Mesenchymal stem cell (in vitro differentiated cells and primary cell): Measurements from ENCODE around the gene SLC39A9.

ENCODE experiments used
- DNase-seq: peaks from one replicate; pipeline ENCODE4 v3.0.0-alpha.2; 2013
- H2AFZ ChIP-seq: one replicate; pipeline ENCODE4 v1.6.1; 2013; ENCODE audit warnings: low read depth, mild to moderate bottlenecking, control low read depth, inconsistent platforms, low read length, moderate library complexity
- H2AK5ac ChIP-seq: 2 replicates; pipeline ENCODE4 v1.6.1; 2013; ENCODE audit warnings: low read length, moderate library complexity, mild to moderate bottlenecking, inconsistent platforms; ENCODE audit not compliant: severe bottlenecking
- H2BK120ac ChIP-seq: one replicate; pipeline ENCODE4 v1.6.1; 2013; ENCODE audit warnings: low read depth, mild to moderate bottlenecking, inconsistent platforms, low read length, moderate library complexity
- H2BK12ac ChIP-seq, 2 experiments: one replicate each; pipeline ENCODE4 v1.6.1; 2013; ENCODE audit warnings: inconsistent platforms in 2 of 2, low read length in 2 of 2, mild to moderate bottlenecking in 2 of 2, moderate library complexity in 2 of 2, control low read depth in 1 of 2
- H2BK15ac ChIP-seq: one replicate; pipeline ENCODE4 v1.6.1; 2013; ENCODE audit warnings: mild to moderate bottlenecking, low read depth, inconsistent platforms; ENCODE audit not compliant: poor library complexity, severe bottlenecking
- H2BK5ac ChIP-seq: 2 replicates; pipeline ENCODE4 v1.6.1; 2013; ENCODE audit warnings: low read depth, mild to moderate bottlenecking, low read length, control low read depth, inconsistent platforms; ENCODE audit not compliant: poor library complexity, severe bottlenecking
- H3K14ac ChIP-seq, 2 experiments: one replicate each; pipeline ENCODE4 v1.6.1; 2013; ENCODE audit warnings: inconsistent platforms in 2 of 2, low read length in 2 of 2, control low read depth in 1 of 2, mild to moderate bottlenecking in 1 of 2, moderate library complexity in 1 of 2
- H3K18ac ChIP-seq, 2 experiments: one replicate each; pipeline ENCODE4 v1.6.1; 2013; ENCODE audit warnings: inconsistent platforms in 2 of 2, low read length in 2 of 2, control low read depth in 1 of 2, low read depth in 1 of 2, mild to moderate bottlenecking in 1 of 2
- H3K23ac ChIP-seq, 2 experiments: one replicate each; pipeline ENCODE4 v1.6.1; 2013; ENCODE audit warnings: inconsistent platforms in 2 of 2, low read length in 2 of 2, mild to moderate bottlenecking in 2 of 2, moderate library complexity in 2 of 2, control low read depth in 1 of 2
- H3K27ac ChIP-seq: 2 replicates; pipeline ENCODE4 v1.5.1; 2013; ENCODE audit warnings: mild to moderate bottlenecking, moderate library complexity, low read length, control low read depth, inconsistent platforms; ENCODE audit not compliant: poor library complexity, severe bottlenecking
- H3K27me3 ChIP-seq, 2 experiments: 2 replicates each; pipeline versions ENCODE4 v1.6.1 to v1.7.0; 2013; ENCODE audit warnings: low read length in 2 of 2, mild to moderate bottlenecking in 2 of 2, moderate library complexity in 2 of 2, control low read depth in 1 of 2, inconsistent platforms in 1 of 2; ENCODE audit not compliant: control insufficient read depth in 1 of 2, insufficient read depth in 1 of 2
- H3K36me3 ChIP-seq, 2 experiments: 2 replicates each; pipeline versions ENCODE4 v1.6.1 to v1.7.0; 2013; ENCODE audit warnings: low read length in 2 of 2, control low read depth in 1 of 2, inconsistent platforms in 1 of 2, low read depth in 1 of 2, mild to moderate bottlenecking in 1 of 2; ENCODE audit not compliant: insufficient read depth in 2 of 2, control insufficient read depth in 1 of 2
- H3K4ac ChIP-seq, 2 experiments: one replicate each; pipeline ENCODE4 v1.6.1; 2013; ENCODE audit warnings: inconsistent platforms in 2 of 2, low read length in 2 of 2, mild to moderate bottlenecking in 2 of 2, moderate library complexity in 2 of 2, control low read depth in 1 of 2, low read depth in 1 of 2
- H3K4me1 ChIP-seq: 2 replicates; pipeline ENCODE4 v1.6.1; 2013; ENCODE audit warnings: low read depth, low read length, control low read depth; ENCODE audit not compliant: control insufficient read depth, insufficient read depth
- H3K4me2 ChIP-seq: 2 replicates; pipeline ENCODE4 v1.6.1; 2013; ENCODE audit warnings: low read length, mild to moderate bottlenecking, inconsistent platforms; ENCODE audit not compliant: poor library complexity, severe bottlenecking
- H3K4me3 ChIP-seq, 2 experiments: 2 replicates each; pipeline versions ENCODE4 v1.5.1 to v1.7.0; 2013; ENCODE audit warnings: low read length in 2 of 2, mild to moderate bottlenecking in 2 of 2, control low read depth in 1 of 2, low read depth in 1 of 2; ENCODE audit not compliant: insufficient read depth in 1 of 2
- H3K79me1 ChIP-seq: replicated peaks from 2 replicates; pipeline ENCODE4 v1.6.1; 2013; ENCODE audit warnings: mild to moderate bottlenecking, control low read depth, low read length, inconsistent platforms; ENCODE audit not compliant: poor library complexity, severe bottlenecking
- H3K9ac ChIP-seq: 2 replicates; pipeline ENCODE4 v1.7.0; 2013; ENCODE audit warnings: mild to moderate bottlenecking, low read length, moderate library complexity
- H3K9me3 ChIP-seq: 2 replicates; pipeline ENCODE4 v1.7.0; 2013; ENCODE audit warnings: mild to moderate bottlenecking, low read length; ENCODE audit not compliant: control insufficient read depth
- H4K8ac ChIP-seq: one replicate; pipeline ENCODE4 v1.6.1; 2013; ENCODE audit warnings: inconsistent platforms, mild to moderate bottlenecking, low read length, moderate library complexity
- H4K91ac ChIP-seq: one replicate; pipeline ENCODE4 v1.6.1; 2013; ENCODE audit warnings: mild to moderate bottlenecking, low read length, inconsistent platforms
- WGBS: methylation state at CpG from one replicate; pipeline ENCODE4 v1.1.7; 2013; ENCODE audit warnings: mixed read lengths; 5-methylcytosine and 5-hydroxymethylcytosine counted together

Gene SLC39A9

GRCh38 chr14:69364378-69364777, 34.1 kb upstream of the SLC39A9 start:
- Histone ChIP-seq H3K79me1 (no peaks in the 10 kb centered on the region), H3K9me3 (no peaks in the 10 kb centered on the region), H2AFZ (no peak overlapping the region), H3K14ac (no peak overlapping the region), H2BK15ac (no peak overlapping the region), H4K91ac (no peak overlapping the region), H3K27me3 (peaks cover 0 to 18% of the 10 kb centered on the region in 2 experiments), H3K18ac (no peak overlapping the region), H3K23ac (no peak overlapping the region), H3K4me1 (peaks cover 2% of the 10 kb centered on the region), H3K4ac (no peak overlapping the region), H3K27ac (no peak overlapping the region), H3K36me3 (no peaks in the 10 kb centered on the region), H2AK5ac (no peak overlapping the region), H4K8ac (no peak overlapping the region), H3K4me3 (no peak overlapping the region), H3K4me2 (no peak overlapping the region), H2BK5ac (no peak overlapping the region), H2BK12ac (no peak overlapping the region), H2BK120ac (no peak overlapping the region), H3K9ac (no peak overlapping the region)
- DNase-seq: no peak
- 92% methylated on average over 2 of the region's 2 CpGs for WGBS

- H3K27ac ChIP-seq: no peak overlapping the region
- H3K4me3 ChIP-seq: no peak overlapping the region
- 73% methylated on average over 3 of the region's 3 CpGs for WGBS
- no peak overlapping the region for H2AK5ac ChIP-seq
- H3K23ac ChIP-seq: no peak overlapping the region
- no peak overlapping the region for H3K4ac ChIP-seq
- H3K36me3 ChIP-seq: peaks cover 0 to 2% of the 10 kb centered on the region in 2 experiments
- H2BK12ac ChIP-seq: no peak overlapping the region
- no peak overlapping the region for H2BK5ac ChIP-seq
- no peak overlapping the region for H2BK15ac ChIP-seq
- H4K8ac ChIP-seq: no peak overlapping the region
- H3K18ac ChIP-seq: no peak overlapping the region
- H3K9me3 ChIP-seq: no peaks in the 10 kb centered on the region
- H2BK120ac ChIP-seq: no peak overlapping the region
- no peaks in the 10 kb centered on the region for H3K79me1 ChIP-seq
- H3K9ac ChIP-seq: no peak overlapping the region
- H3K4me2 ChIP-seq: no peak overlapping the region
- peaks cover 2% of the 10 kb centered on the region for H3K4me1 ChIP-seq
- H3K14ac ChIP-seq: no peak overlapping the region
- no peak overlapping the region for H4K91ac ChIP-seq
- no peak for DNase-seq
- peaks cover 0 to 15% of the 10 kb centered on the region in 2 experiments for H3K27me3 ChIP-seq
- no peak overlapping the region for H2AFZ ChIP-seq
Measured at GRCh38 chr14:69366069-69366468, 32.4 kb upstream of the SLC39A9 start.

- H2BK120ac ChIP-seq: no peak overlapping the region
- H3K79me1 ChIP-seq: no peaks in the 10 kb centered on the region
- H3K9ac ChIP-seq: no peak overlapping the region
- DNase-seq: no peak
- H4K8ac ChIP-seq: no peak overlapping the region
- no peak overlapping the region for H3K23ac ChIP-seq
- no peak overlapping the region for H2BK12ac ChIP-seq
- no peak overlapping the region for H3K4ac ChIP-seq
- no peak overlapping the region for H3K14ac ChIP-seq
- no peak overlapping the region for H3K4me2 ChIP-seq
- no peak overlapping the region for H2AK5ac ChIP-seq
- no peaks in the 10 kb centered on the region for H3K9me3 ChIP-seq
- H2AFZ ChIP-seq: no peak overlapping the region
- WGBS: 96% methylated on average over 4 of the region's 4 CpGs
- H2BK15ac ChIP-seq: no peak overlapping the region
- H3K4me3 ChIP-seq: no peak overlapping the region
- peaks cover 0 to 2% of the 10 kb centered on the region in 2 experiments for H3K36me3 ChIP-seq
- no peak overlapping the region for H2BK5ac ChIP-seq
- H3K27me3 ChIP-seq: peaks cover 0 to 11% of the 10 kb centered on the region in 2 experiments
- H3K4me1 ChIP-seq: peaks cover 2% of the 10 kb centered on the region
- H4K91ac ChIP-seq: no peak overlapping the region
- no peak overlapping the region for H3K18ac ChIP-seq
- H3K27ac ChIP-seq: no peak overlapping the region
Measured at GRCh38 chr14:69366761-69367160, 31.7 kb upstream of the SLC39A9 start.

GRCh38 chr14:69368381-69368780, 30.1 kb upstream of the SLC39A9 start:
- Histone ChIP-seq H2BK120ac (no peak overlapping the region), H3K4me3 (no peak overlapping the region), H3K4me2 (no peak overlapping the region), H3K36me3 (peaks cover 0 to 5% of the 10 kb centered on the region in 2 experiments), H3K14ac (no peak overlapping the region), H3K23ac (no peak overlapping the region), H3K9ac (no peak overlapping the region), H2AK5ac (no peak overlapping the region), H3K4me1 (no peaks in the 10 kb centered on the region), H2AFZ (no peak overlapping the region), H2BK12ac (no peak overlapping the region), H4K91ac (no peak overlapping the region), H3K9me3 (no peaks in the 10 kb centered on the region), H2BK15ac (no peak overlapping the region), H3K79me1 (no peaks in the 10 kb centered on the region), H2BK5ac (no peak overlapping the region), H3K27me3 (no peaks in the 10 kb centered on the region), H4K8ac (no peak overlapping the region), H3K4ac (no peak overlapping the region), H3K18ac (no peak overlapping the region), H3K27ac (no peak overlapping the region)
- 100% methylated on average over 1 of the region's 1 CpG for WGBS
- DNase-seq: no peak
